T-helper 2 cell (primary cell): ENCODE data around the gene NT5DC4.
"Not testable (repeated sequence)": the region's sequence is repeated elsewhere in the genome, so short reads cannot be mapped to it uniquely, and the experiment has no call there.

Source experiments
- DNase-seq, 5 experiments: peaks; one replicate each; pipeline versions ENCODE4 v3.0.0 to v3.0.0-alpha.2; 2012 to 2022

The NT5DC4 gene

GRCh38 chr2:112701052-112701451 lies 19.8 kb upstream of the NT5DC4 start:
- DNase-seq, result no peak

- no peak for DNase-seq
Observed at GRCh38 chr2:112703684-112704083, 17.1 kb upstream of the NT5DC4 start.

- no peak for DNase-seq
Observed at GRCh38 chr2:112705575-112705974, 15.2 kb upstream of the NT5DC4 start.

- DNase-seq, result peak in 4 of 5 experiments; percentile 19 to 97 (median 48)
Observed at GRCh38 chr2:112706170-112706664, 14.6 kb upstream of the NT5DC4 start.

- DNase-seq, result not testable (repeated sequence)
Observed at GRCh38 chr2:112706947-112707346, 13.9 kb upstream of the NT5DC4 start.

- DNase-seq, result no peak
Observed at GRCh38 chr2:112708968-112709367, 11.9 kb upstream of the NT5DC4 start.

- no peak for DNase-seq
Observed at GRCh38 chr2:112709703-112710102, 11.1 kb upstream of the NT5DC4 start.

GRCh38 chr2:112710956-112711750 lies 9.7 kb upstream of the NT5DC4 start:
- no peak for DNase-seq

- DNase-seq, result no peak
Observed at GRCh38 chr2:112712465-112712864, 8.4 kb upstream of the NT5DC4 start.

GRCh38 chr2:112712903-112713584 lies 7.8 kb upstream of the NT5DC4 start:
- DNase-seq, result peak in 2 of 5 experiments; percentile 33 to 38

- no peak for DNase-seq
Observed at GRCh38 chr2:112713585-112713925, 7.3 kb upstream of the NT5DC4 start.

GRCh38 chr2:112713926-112714325 lies 6.9 kb upstream of the NT5DC4 start:
- no peak for DNase-seq

GRCh38 chr2:112714331-112714730 lies 6.5 kb upstream of the NT5DC4 start:
- DNase-seq, result no peak

- DNase-seq, result no peak
Observed at GRCh38 chr2:112714836-112715631, 5.8 kb upstream of the NT5DC4 start.

- DNase-seq, result not testable (repeated sequence)
Observed at GRCh38 chr2:112716094-112716493, 4.7 kb upstream of the NT5DC4 start.

GRCh38 chr2:112716826-112717352 lies 3.9 kb upstream of the NT5DC4 start:
- DNase-seq, result not testable (repeated sequence)

- DNase-seq, result peak in 1 of 5 experiments; percentile 26
Observed at GRCh38 chr2:112718863-112719370, 1.9 kb upstream of the NT5DC4 start.

- no peak for DNase-seq
Observed at GRCh38 chr2:112721819-112722522, 1.2 kb downstream of the NT5DC4 start.

- DNase-seq, result no peak
Observed at GRCh38 chr2:112722816-112723546, 2.2 kb downstream of the NT5DC4 start.

GRCh38 chr2:112723547-112723940 lies 2.7 kb downstream of the NT5DC4 start:
- no peak for DNase-seq

GRCh38 chr2:112723995-112724394 lies 3.2 kb downstream of the NT5DC4 start:
- no peak for DNase-seq
